K562 (cell line): ENCODE measurements around the gene BLVRA. TPM values are rescaled to one million over a fixed set of nuclear protein-coding genes. Genes with fewer than 3 reads are reported as not detected.

Source experiments
- HINFP ChIP-seq: fragments of 450-650 bp; conservative IDR thresholded peaks from 2 replicates; pipeline ENCODE4 v1.6.1; 2016; ENCODE audit warnings: missing genetic modification characterization, low read depth, mild to moderate bottlenecking, control low read depth, missing compliant biosample characterization
- PTTG1 ChIP-seq: fragments of 450-650 bp; IDR thresholded peaks from 2 replicates; pipeline ENCODE4 v1.6.1; 2016; ENCODE audit warnings: low read depth, mild to moderate bottlenecking, missing genetic modification characterization, missing compliant biosample characterization
- TCF7L2 ChIP-seq: fragments of 150-350 bp; IDR thresholded peaks from 2 replicates; pipeline ENCODE4 v1.6.1; 2016; ENCODE audit warnings: low read depth, mild to moderate bottlenecking, low read length, moderate library complexity
- ZBTB2 ChIP-seq: fragments of 450-650 bp; IDR thresholded peaks from 2 replicates; pipeline ENCODE4 v1.6.1; 2016; ENCODE audit warnings: antibody characterized with exemption
- ZNF318 ChIP-seq, 2 experiments: fragments of 450-650 bp; IDR thresholded peaks; 2 replicates each; pipeline ENCODE4 v1.6.1; 2016; ENCODE audit warnings: mild to moderate bottlenecking in 2 of 2, borderline replicate concordance in 1 of 2, low read depth in 1 of 2, moderate library complexity in 1 of 2
- ZNF395 ChIP-seq: fragments of 200-800 bp; sonication (Bioruptor generic); IDR thresholded peaks from 2 replicates; pipeline ENCODE4 v1.6.1; 2017; ENCODE audit warnings: missing genetic modification characterization, missing compliant biosample characterization
- ZNF696 ChIP-seq: fragments of 250-450 bp; sonication (Bioruptor Pico); conservative IDR thresholded peaks from 2 replicates; pipeline ENCODE4 v1.4.0; 2020; ENCODE audit warnings: mild to moderate bottlenecking, moderate library complexity
- polyA plus RNA-seq, 8 experiments: library from polyadenylated mRNA; depleted of rRNA in 4 of 8; stranded (reverse) in 5 of 8; unstranded in 3 of 8; fragments of >200 nt; fragmentation: Nextera tagmentation in 2 of 8; fragmentation: Illumina TruSeq in 1 of 8; extraction: Ambion mirVana in 2 of 8; extraction: Trizol in 1 of 8; gene quantifications; 2 replicates each; pipeline versions ENCODE4 v1.2.1 to v1.2.3, GENCODE V29; 2011 to 2014; ENCODE audit warnings: inconsistent platforms in 1 of 8, missing spikeins in 1 of 8
- total RNA-seq, 7 experiments: library from RNA; depleted of rRNA in 6 of 7; stranded (reverse); fragments of >200 nt in 6 of 7; fragmentation: Illumina TruSeq in 2 of 7; extraction: Trizol in 2 of 7; gene quantifications; 2 replicates each; pipeline versions ENCODE4 v1.2.1 to v1.2.3, GENCODE V29; 2011 to 2021; ENCODE audit warnings: low replicate concordance in 1 of 7

The BLVRA gene
- total and polyA plus RNA-seq, 9 of the 15 experiments (the other 6 are each of a cell fraction or from before 2014, with no cell fraction given) = 48.5 to 147 (median 61.5) TPM

- TF ChIP-seq HINFP (tag) (0 out of 2 replicates have a peak, but pooled peaks have one; percentile 2), ZNF395 (CRISPR knock-in tag) (peak; percentile 45; the same call in 1 of the 2 replicates), ZNF696 (CRISPR knock-in tag) (no peak), TCF7L2 (no peak), ZBTB2 (no peak), PTTG1 (tag) (peak; percentile 14; the same call in 1 of the 2 replicates), ZNF318 (IDR thresholded peaks at IDR 0.05; ENCODE audit: borderline replicate concordance in 1 of 2, low read depth in 1 of 2) (0 out of 4 replicates have a peak, but pooled peaks of 1 of the 2 experiments have one; percentile 28)
Observed at GRCh38 chr7:43735802-43736603, 22.5 kb upstream of the BLVRA start (continued).
